ENCODE data around the gene RTN4.

RTN4 gene

GRCh38 chr2:54946220-54946805 is 103.9 kb downstream of the RTN4 start:
- no peak for TF ChIP-seq REST (IDR thresholded peaks at IDR 0.05; ENCODE audit: insufficient read depth in 1 of 2, low read depth in 2 of 2, low read length in 2 of 2)
- no peak for TF ChIP-seq SIN3A (IDR thresholded peaks at IDR 0.05; ENCODE audit: borderline replicate concordance, insufficient read depth, low read length)
- TF ChIP-seq POLR2AphosphoS5 (IDR thresholded peaks at IDR 0.05; ENCODE audit: low read depth, low read length) = no peak
- TF ChIP-seq TAF1 (IDR thresholded peaks at IDR 0.05; ENCODE audit: borderline replicate concordance, insufficient read depth, low read length) = no peak
- TF ChIP-seq FOXP2 (optimal IDR thresholded peaks at IDR 0.05; ENCODE audit: borderline replicate concordance, extremely low read depth, extremely low read length, insufficient read depth) = no peak

- TF ChIP-seq REST (IDR thresholded peaks at IDR 0.05; ENCODE audit: insufficient read depth in 1 of 2, low read depth in 2 of 2, low read length in 2 of 2) (no peak), POLR2AphosphoS5 (IDR thresholded peaks at IDR 0.05; ENCODE audit: low read depth, low read length) (no peak)
Observed at GRCh38 chr2:54945391-54946219, 104.6 kb downstream of the RTN4 start.

GRCh38 chr2:54944724-54945326 is 105.4 kb downstream of the RTN4 start:
- TF ChIP-seq TAF1 (IDR thresholded peaks at IDR 0.05; ENCODE audit: borderline replicate concordance, insufficient read depth, low read length) (no peak), REST (IDR thresholded peaks at IDR 0.05; ENCODE audit: insufficient read depth in 1 of 2, low read depth in 2 of 2, low read length in 2 of 2) (no peak), POLR2AphosphoS5 (IDR thresholded peaks at IDR 0.05; ENCODE audit: low read depth, low read length) (no peak), SIN3A (IDR thresholded peaks at IDR 0.05; ENCODE audit: borderline replicate concordance, insufficient read depth, low read length) (no peak), FOXP2 (optimal IDR thresholded peaks at IDR 0.05; ENCODE audit: borderline replicate concordance, extremely low read depth, extremely low read length, insufficient read depth) (no peak)

GRCh38 chr2:54942373-54942772 is 107.9 kb downstream of the RTN4 start:
- no peak for TF ChIP-seq FOXP2 (optimal IDR thresholded peaks at IDR 0.05; ENCODE audit: borderline replicate concordance, extremely low read depth, extremely low read length, insufficient read depth)
- TF ChIP-seq SIN3A (IDR thresholded peaks at IDR 0.05; ENCODE audit: borderline replicate concordance, insufficient read depth, low read length) = no peak
- no peak for TF ChIP-seq REST (IDR thresholded peaks at IDR 0.05; ENCODE audit: insufficient read depth in 1 of 2, low read depth in 2 of 2, low read length in 2 of 2)
- TF ChIP-seq POLR2AphosphoS5 (IDR thresholded peaks at IDR 0.05; ENCODE audit: low read depth, low read length) = no peak

Data from PFSK-1 (cell line).